GM21737 (cell line): ENCODE results near the gene GPR173.
A peak's percentile ranks its signal among the peaks of the same experiment; 100 is the strongest.

ENCODE experiments used
- ATAC-seq: cut with Tn5 transposase; IDR thresholded peaks from one replicate; pipeline ENCODE4 v1.9.1; 2021; ENCODE audit warnings: mild to moderate bottlenecking, moderate library complexity; ENCODE audit not compliant: unreplicated experiment

The GPR173 gene

GRCh38 chrX:53065104-53065503 is 16.5 kb downstream of the GPR173 start:
- ATAC-seq = no peak

- ATAC-seq = no peak
Measured at GRCh38 chrX:53071064-53071463, 22.5 kb downstream of the GPR173 start.

DNA sequence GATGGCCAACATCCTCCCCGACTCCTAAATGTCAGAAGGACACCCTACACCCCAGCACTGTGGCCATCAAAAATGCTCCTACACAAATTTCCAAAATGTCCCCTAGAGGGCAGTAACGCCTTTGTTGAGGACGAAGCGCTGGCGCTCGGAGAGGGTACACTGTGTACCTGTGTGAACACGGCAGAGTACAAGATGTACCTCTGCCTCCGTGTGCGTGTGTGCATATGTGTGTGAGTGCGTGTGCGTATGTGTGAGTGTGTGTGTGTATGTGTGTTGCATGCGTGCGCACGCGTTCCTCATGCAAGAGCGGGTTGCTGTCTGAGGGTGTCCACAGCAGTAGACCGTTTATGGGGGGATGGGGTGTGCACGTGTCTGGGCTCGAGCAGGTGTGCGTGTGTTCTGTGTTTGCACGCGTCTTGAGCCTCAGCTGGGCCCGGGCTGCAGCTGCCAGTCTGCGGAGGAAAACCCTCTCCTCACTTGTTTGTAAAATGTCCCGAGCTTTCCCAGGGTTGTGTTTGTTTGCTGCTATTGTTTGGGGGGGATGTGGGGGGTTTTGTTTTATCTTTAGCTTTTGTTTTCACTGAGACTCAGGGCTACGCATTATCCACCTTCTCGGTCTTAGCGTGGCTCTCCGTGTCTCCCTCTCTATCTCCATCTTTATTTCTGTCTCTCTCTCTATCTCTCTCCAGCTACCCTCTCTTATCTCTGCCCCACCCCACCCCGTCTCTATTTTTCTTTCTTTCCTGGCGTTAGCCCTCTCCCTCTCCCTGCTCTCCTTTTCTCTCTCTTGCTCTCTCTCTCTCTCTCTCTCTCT is 23.2 kb downstream of the GPR173 start:
- ATAC-seq = peak; percentile 87

DNA sequence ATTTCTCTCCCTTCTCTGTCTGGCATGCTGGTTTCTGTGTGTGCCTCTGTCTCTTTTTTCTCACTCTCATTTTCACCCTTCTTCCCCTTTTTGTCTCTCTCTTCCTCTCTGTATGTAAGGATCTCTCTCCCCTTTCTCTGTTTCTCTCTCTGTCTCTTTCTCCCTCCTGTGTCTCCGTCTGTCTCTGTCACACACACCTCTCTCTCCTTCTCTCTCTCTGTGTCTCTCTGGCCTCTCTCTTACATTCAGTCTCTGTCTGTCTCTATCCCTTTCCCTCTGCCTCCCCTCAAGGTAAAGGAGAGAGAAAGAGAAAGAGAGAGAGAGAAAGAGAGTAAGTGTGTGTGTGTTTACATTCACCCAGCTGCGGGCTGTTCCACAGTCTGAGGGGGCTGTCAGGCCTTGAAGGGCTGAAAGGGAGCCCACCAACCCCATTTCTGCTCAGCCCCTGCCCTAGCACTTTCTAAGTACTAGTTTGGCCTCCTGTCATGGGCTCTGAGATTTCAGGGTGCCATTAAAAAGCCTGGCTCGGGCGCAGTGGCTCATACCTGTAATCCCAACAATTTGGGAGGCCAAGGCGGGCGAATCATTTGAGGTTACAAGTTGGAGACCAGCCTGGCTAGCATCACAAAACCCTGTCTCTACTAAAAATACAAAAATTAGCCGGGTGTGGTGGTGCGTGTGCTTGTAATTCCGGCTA is 24.0 kb downstream of the GPR173 start:
- ATAC-seq = no peak

GRCh38 chrX:53073115-53073586 is 24.6 kb downstream of the GPR173 start:
- no peak for ATAC-seq

DNA sequence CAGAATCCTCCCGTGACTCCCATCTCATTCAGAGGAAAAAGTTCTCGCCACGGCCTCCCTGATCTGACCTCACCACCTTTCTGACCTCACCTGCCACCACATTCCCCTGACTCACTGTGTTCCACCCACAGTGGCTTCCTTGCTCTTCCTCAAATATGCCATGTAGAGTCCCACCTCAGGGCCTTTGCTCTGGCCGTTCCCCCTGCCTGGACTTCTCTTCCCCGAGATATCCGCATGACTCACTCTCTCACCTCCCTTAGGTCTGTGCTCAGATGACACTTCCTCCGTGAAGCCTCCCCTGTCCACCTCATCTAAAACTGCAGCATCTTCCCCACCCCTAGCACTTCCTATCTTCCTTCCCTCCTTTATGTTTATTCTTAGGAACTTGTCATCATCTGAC is 26.4 kb downstream of the GPR173 start:
- no peak for ATAC-seq

DNA sequence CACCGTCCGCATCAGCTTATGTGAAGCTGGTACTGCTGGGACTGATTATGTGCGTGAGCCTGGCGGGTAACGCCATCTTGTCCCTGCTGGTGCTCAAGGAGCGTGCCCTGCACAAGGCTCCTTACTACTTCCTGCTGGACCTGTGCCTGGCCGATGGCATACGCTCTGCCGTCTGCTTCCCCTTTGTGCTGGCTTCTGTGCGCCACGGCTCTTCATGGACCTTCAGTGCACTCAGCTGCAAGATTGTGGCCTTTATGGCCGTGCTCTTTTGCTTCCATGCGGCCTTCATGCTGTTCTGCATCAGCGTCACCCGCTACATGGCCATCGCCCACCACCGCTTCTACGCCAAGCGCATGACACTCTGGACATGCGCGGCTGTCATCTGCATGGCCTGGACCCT is 28.1 kb downstream of the GPR173 start:
- ATAC-seq = no peak

DNA sequence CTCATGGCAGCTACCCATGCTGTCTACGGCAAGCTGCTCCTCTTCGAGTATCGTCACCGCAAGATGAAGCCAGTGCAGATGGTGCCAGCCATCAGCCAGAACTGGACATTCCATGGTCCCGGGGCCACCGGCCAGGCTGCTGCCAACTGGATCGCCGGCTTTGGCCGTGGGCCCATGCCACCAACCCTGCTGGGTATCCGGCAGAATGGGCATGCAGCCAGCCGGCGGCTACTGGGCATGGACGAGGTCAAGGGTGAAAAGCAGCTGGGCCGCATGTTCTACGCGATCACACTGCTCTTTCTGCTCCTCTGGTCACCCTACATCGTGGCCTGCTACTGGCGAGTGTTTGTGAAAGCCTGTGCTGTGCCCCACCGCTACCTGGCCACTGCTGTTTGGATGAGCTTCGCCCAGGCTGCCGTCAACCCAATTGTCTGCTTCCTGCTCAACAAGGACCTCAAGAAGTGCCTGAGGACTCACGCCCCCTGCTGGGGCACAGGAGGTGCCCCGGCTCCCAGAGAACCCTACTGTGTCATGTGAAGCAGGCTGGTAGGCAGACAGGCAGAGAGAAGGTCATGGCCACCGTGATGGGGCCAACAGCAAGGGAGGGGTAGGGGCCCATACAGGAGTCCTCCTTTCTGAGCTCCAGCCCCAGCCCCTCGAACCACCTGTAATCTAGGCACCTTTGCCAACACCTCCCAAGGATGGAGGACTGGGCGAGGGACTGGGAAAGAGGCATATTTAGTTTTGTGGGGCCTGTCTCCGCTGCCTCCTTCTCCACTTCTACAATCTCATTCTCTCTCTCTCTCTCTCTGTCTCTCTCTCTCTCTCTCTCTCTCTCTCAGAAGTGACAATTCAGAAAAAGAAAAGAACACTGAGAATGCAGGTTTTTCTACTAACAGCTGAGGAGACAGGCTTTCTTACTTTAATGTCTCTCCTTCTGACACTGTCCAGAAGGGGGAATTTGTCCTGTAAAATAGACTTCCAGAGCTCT is 28.9 kb downstream of the GPR173 start:
- no peak for ATAC-seq

DNA sequence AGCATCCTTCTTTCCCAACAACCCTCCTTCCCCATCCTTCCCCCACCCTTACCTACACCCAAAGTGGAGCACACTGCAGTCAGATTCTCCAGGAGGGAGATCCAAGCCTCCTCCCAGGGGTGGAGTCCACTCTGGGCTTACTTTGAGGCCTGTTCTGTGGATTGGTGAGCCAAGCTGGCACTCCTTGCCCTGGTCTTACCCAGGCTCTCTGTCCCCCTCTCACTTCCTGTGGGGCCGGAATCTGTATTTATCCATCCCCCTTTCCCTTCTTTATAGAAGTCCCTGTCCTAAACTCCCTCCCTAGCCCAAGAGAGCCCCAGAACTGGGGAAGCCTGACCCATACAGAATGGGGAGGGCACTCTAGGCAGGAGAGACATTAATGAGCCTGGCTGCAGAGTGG is 30.4 kb downstream of the GPR173 start:
- ATAC-seq = no peak

DNA sequence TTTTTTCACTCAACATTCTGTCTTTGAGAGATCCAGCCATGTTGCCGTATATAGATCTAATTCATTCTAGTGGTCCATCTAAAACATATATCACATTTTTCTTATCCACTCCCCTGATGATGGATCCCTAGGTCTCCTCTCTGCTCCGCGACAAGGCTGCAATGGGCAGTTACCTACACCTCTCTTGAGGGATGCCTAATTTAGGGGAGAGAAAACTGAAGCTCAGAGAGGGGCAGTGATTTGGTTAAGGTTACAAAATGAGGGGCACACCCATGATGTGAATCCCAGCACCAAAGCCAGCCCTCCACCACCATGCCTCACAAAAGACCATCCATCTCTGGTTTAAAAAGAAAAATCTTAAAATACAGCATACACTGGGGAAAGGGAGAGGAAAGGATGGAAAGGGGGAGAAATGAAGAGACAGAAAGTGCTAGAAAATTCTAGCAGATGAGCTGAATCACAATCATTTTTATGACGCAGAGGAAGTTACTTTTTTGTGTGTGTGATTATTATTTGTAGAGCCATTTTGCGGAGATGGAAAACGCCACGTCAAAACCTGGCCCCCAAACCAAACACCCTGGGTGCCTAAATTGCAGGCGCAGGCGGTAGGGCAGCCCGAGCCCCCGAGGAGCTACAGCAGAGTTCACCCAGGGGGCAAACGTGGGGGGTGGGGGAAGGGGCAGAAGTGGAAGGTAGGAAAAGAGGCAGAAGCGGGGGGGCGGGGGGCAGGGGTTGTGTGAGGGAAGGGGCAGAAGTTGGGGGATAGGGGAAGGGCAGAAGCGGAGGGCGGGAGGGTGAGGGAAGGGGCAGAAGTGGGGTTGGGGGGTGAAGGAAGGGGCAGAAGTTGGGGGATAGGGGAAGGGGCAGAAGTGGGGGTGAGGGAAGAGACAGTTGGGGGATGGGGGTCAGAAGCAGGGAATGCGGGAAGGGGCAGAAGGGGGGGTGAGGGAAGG is 32.3 kb downstream of the GPR173 start:
- ATAC-seq = no peak

- ATAC-seq = peak; percentile 91
Measured at GRCh38 chrX:53081925-53082772, 33.6 kb downstream of the GPR173 start, which contains the start of gene TSPYL2. TSS of gene TSPYL2 (plus strand) at chrX:53082367. CDS start at chrX:53082499, 132 bp downstream.

- no peak for ATAC-seq
Measured at GRCh38 chrX:53082773-53083616, 34.4 kb downstream of the GPR173 start.

GRCh38 chrX:53084043-53084570 is 35.5 kb downstream of the GPR173 start:
- no peak for ATAC-seq

GRCh38 chrX:53084863-53085262 is 36.3 kb downstream of the GPR173 start:
- no peak for ATAC-seq

DNA sequence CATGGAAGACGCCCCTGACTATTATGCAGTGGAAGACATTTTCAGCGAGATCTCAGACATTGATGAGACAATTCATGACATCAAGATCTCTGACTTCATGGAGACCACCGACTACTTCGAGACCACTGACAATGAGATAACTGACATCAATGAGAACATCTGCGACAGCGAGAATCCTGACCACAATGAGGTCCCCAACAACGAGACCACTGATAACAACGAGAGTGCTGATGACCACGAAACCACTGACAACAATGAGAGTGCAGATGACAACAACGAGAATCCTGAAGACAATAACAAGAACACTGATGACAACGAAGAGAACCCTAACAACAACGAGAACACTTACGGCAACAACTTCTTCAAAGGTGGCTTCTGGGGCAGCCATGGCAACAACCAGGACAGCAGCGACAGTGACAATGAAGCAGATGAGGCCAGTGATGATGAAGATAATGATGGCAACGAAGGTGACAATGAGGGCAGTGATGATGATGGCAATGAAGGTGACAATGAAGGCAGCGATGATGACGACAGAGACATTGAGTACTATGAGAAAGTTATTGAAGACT is 37.2 kb downstream of the GPR173 start:
- no peak for ATAC-seq

- ATAC-seq = no peak
Measured at GRCh38 chrX:53086464-53086863, 37.9 kb downstream of the GPR173 start.

- no peak for ATAC-seq
Measured at GRCh38 chrX:53087388-53087831, 38.8 kb downstream of the GPR173 start.
